MM.1S (cell line): ENCODE measurements around the gene YEATS2.

Experiments used
- CTCF ChIP-seq: fragments of 300-600 bp; sonication (generic); IDR thresholded peaks from 2 replicates; pipeline ENCODE4 v1.5.1; 2016; ENCODE audit warnings: antibody characterized with exemption, low read length, mixed read lengths
- EZH2phosphoT487 ChIP-seq: fragments of 300-600 bp; sonication (generic); IDR thresholded peaks from 2 replicates; pipeline ENCODE4 v1.6.1; 2018; ENCODE audit warnings: antibody characterized with exemption, low read length

- TF ChIP-seq CTCF (no peak), EZH2phosphoT487 (no peak)
Observed at GRCh38 chr3:183828538-183828870, 130.9 kb downstream of the YEATS2 start.
